Pancreas (tissue), 10 donors: Measurements from ENCODE around the gene LNX1. TPM values are rescaled to one million over a fixed set of nuclear protein-coding genes. Genes with fewer than 3 reads are reported as not detected.

Source experiments
- ATAC-seq, 4 donors: fragments of 200-7000 bp; cut with Tn5 transposase; one replicate each; pipeline versions ENCODE4 v1.8.0 to v1.9.1; 2020; ENCODE audit warnings: mild to moderate bottlenecking in 4 of 4, moderate library complexity in 4 of 4
- DNase-seq, 6 donors: peaks; one replicate each; pipeline ENCODE4 v3.0.0-alpha.2; 2020
- FAIRE-seq: peaks from 2 replicates; lab custom pipeline; 2012; peaks lifted over from hg19 to GRCh38; lab: Jason Lieb, UNC
- H3K27ac ChIP-seq, 4 donors: fragments of 200-600 bp; sonication (generic); 1 replicate in 3 of 4; 2 replicates in 1 of 4; pipeline versions ENCODE4 v1.5.0 to v1.8.0; 2020
- H3K27me3 ChIP-seq, 4 donors: fragments of 200-600 bp; one replicate each; pipeline ENCODE4 v1.8.0; 2021
- H3K36me3 ChIP-seq, 3 donors: fragments of 200-600 bp; sonication (generic) in 1 of 3; one replicate each; pipeline versions ENCODE4 v1.5.0 to v1.8.0; 2020 to 2021
- H3K4me1 ChIP-seq, 3 donors: fragments of 200-600 bp; one replicate each; pipeline ENCODE4 v1.8.0; 2021
- H3K4me3 ChIP-seq, 4 donors: fragments of 200-600 bp; sonication (generic) in 2 of 4; one replicate each; pipeline versions ENCODE4 v1.5.0 to v1.8.0; 2020 to 2021
- H3K9me3 ChIP-seq, 4 donors: fragments of 200-600 bp; one replicate each; pipeline ENCODE4 v1.8.0; 2021
- WGBS, 2 donors: extraction: QIAGEN DNeasy Blood & Tissue Kit; methylation state at CpG; one replicate each; pipeline ENCODE4 v1.1.7; 2013; 5-methylcytosine and 5-hydroxymethylcytosine counted together
- intact Hi-C, 3 donors: fragments of 100-400 bp; cut with DNase I; formaldehyde crosslinking; loops; one replicate each; pipeline versions ENCODE4 v1.11.1 to v1.14.2; 2022
- polyA plus RNA-seq, 2 donors: library from polyadenylated mRNA; stranded (reverse); fragments of 200-250 nt; gene quantifications; one replicate each; pipeline ENCODE4 v1.2.3, GENCODE V29; 2013
- total RNA-seq, 6 donors: library from RNA; stranded (reverse); fragmentation: NEBNext Ultra II Directional in 4 of 6; extraction: Animal tissue kit (Norgen Biotek cat#: 25700) in 4 of 6; gene quantifications; one replicate each; pipeline versions ENCODE4 v1.2.1 to v1.2.4, GENCODE V29; 2021 to 2023
- TF ChIP-seq, protein P1 (sequence below), 4 donors: fragments of 200-600 bp; sonication (generic) in 3 of 4; IDR thresholded peaks; one replicate each; pipeline versions ENCODE4 v1.5.0 to v1.8.0; 2021; ENCODE audit warnings: antibody characterized with exemption in 4 of 4
- donor health status: healthy with polysubstance abuse.
- donor health status: DM: no; HTN: no; CAD: no; lungs with moderate emphysema.
- donor health status: DM: no; HTN: no; CAD: no.
- donor health status: control.
- donor health status: control.
- donor health status: Bipolar disorder and iron deficiency.
- donor health status: DM: yes; HTN: yes; CAD: no.
- donor health status: DM: no; HTN: no; CAD: no.
- donor health status: DM: no; HTN: no; CAD: no.
- donor health status: DM: yes; HTN: yes; CAD: no.

The LNX1 gene
- total and polyA plus RNA-seq, 8 donors, result 6.1 to 18.6 (median 15.0) TPM

DNA sequence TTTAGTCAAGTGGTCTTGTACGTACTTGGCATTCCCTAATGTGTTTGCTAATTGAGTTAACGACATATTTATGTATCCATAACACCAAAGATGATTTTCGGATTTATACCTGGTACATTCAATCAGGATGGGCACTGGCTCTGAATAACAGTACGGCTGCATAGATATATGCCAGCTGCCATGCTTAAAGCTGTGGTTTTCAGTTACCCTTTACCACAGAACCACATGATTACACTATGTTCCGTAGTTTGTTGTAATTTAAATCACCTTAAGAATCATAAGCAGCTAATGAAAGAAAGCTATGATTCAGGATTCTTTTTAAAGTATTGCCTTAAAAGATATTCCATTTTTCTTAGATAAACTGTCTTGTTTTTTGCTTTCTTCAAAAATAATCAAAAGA, 160.2 kb downstream of the LNX1 start:
- TF ChIP-seq, protein P1, sequence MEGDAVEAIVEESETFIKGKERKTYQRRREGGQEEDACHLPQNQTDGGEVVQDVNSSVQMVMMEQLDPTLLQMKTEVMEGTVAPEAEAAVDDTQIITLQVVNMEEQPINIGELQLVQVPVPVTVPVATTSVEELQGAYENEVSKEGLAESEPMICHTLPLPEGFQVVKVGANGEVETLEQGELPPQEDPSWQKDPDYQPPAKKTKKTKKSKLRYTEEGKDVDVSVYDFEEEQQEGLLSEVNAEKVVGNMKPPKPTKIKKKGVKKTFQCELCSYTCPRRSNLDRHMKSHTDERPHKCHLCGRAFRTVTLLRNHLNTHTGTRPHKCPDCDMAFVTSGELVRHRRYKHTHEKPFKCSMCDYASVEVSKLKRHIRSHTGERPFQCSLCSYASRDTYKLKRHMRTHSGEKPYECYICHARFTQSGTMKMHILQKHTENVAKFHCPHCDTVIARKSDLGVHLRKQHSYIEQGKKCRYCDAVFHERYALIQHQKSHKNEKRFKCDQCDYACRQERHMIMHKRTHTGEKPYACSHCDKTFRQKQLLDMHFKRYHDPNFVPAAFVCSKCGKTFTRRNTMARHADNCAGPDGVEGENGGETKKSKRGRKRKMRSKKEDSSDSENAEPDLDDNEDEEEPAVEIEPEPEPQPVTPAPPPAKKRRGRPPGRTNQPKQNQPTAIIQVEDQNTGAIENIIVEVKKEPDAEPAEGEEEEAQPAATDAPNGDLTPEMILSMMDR (IDR thresholded peaks at IDR 0.05), result no peak
- H3K4me3 ChIP-seq, result no peak overlapping the region
- no peaks in the 10 kb centered on the region for H3K27me3 ChIP-seq
- no peak for FAIRE-seq
- ATAC-seq, result no peak
- intact Hi-C loops, result no loop called here
- WGBS, 2 donors, result 91 to 93% methylated on average over 5 of the region's 5 CpGs
- no peaks in the 10 kb centered on the region for H3K9me3 ChIP-seq
- no peak for DNase-seq
- H3K27ac ChIP-seq, result no peak overlapping the region
- H3K36me3 ChIP-seq, result peaks cover 0 to 15% (median 0%) of the 10 kb centered on the region in 3 donors
- H3K4me1 ChIP-seq, result peaks cover 0 to 13% (median 0%) of the 10 kb centered on the region in 3 donors

DNA sequence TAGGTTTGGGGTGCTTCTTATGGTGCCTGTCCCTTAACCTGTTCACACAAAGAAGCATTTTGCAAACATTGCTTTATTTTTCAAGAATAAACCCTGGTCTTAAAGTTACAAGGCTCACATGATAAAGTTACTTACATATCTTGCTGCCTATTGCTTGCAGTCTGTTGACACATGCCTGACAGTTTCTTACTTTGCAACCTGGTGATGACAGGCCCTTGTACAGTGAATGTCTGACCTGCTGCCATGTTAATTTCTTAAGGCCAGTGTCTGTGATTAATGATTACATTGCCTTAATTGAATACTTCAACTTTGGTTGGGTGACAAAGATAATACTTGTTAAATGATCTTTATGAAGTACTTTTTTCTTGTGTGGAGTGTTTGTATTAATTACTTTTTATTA, 163.9 kb downstream of the LNX1 start:
- no peak for ATAC-seq
- no peaks in the 10 kb centered on the region for H3K27me3 ChIP-seq
- H3K4me3 ChIP-seq, result no peak overlapping the region
- no peak for FAIRE-seq
- no peak overlapping the region for H3K27ac ChIP-seq
- intact Hi-C loops, result no loop called here
- H3K9me3 ChIP-seq, result no peaks in the 10 kb centered on the region
- no peak for DNase-seq
- TF ChIP-seq, protein P1 (IDR thresholded peaks at IDR 0.05), result no peak
- peaks cover 0 to 15% (median 0%) of the 10 kb centered on the region in 3 donors for H3K36me3 ChIP-seq
- H3K4me1 ChIP-seq, result peaks cover 0 to 24% (median 0%) of the 10 kb centered on the region in 3 donors

DNA sequence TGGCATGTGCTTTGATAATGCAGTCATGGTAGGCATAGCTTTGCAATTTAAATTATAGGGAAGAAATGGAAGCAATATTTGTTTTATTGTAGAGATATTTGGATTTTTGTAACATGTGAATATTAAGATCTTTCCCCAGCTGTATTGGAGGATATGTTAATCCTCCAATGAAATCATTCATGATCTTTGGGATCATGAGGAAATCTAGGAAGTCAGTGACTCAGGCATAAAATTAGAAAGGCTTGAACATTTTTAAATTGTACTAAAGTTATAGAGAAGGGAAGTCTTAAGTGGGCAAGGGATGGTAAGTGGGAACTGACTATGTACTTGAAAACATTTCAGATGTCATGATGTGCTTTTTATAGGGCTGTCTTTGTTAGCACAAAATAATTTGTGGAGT, 167.0 kb downstream of the LNX1 start:
- ATAC-seq, result no peak
- H3K27ac ChIP-seq, result no peak overlapping the region

DNA sequence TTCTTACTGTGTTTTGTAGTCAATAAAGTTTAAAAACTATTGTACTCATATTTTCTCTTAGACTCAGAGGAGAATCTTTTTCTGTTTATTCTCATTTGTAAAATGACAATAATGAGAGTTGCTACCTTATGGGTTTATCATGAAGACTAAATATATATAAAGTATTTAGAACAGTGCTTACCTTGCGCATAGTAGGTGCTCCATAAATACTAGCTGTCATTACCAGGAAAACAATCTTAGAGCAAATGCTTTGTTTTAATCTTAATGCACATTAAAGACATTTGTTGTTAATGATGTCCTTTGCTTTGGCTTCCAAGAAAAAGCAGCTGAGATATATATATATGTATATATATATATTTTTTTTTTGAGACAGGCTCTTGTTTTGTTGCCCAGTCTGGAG, 168.9 kb downstream of the LNX1 start:
- Histone ChIP-seq H3K4me3 (no peak overlapping the region), H3K9me3 (no peaks in the 10 kb centered on the region), H3K4me1 (peaks cover 0 to 19% (median 0%) of the 10 kb centered on the region in 3 donors), H3K36me3 (no peaks in the 10 kb centered on the region), H3K27ac (no peak overlapping the region), H3K27me3 (no peaks in the 10 kb centered on the region)
- TF ChIP-seq, protein P1 (IDR thresholded peaks at IDR 0.05), result no peak
- DNase-seq, result no peak
- 95 to 96% methylated on average over 1 of the region's 1 CpG for WGBS, 2 donors
- no peak for FAIRE-seq
- intact Hi-C loops, result no loop called here
- ATAC-seq, result no peak

More for the DNA sequence above, 167.0 kb downstream of the LNX1 start:
- TF ChIP-seq, protein P1 (IDR thresholded peaks at IDR 0.05), result no peak
- FAIRE-seq (no peak), DNase-seq (no peak)
- H3K27me3 ChIP-seq, result no peaks in the 10 kb centered on the region
- peaks cover 0 to 21% (median 0%) of the 10 kb centered on the region in 3 donors for H3K4me1 ChIP-seq
- no peak overlapping the region for H3K4me3 ChIP-seq
- intact Hi-C loops, result no loop called here
- H3K9me3 ChIP-seq, result no peaks in the 10 kb centered on the region
- peaks cover 0 to 14% (median 0%) of the 10 kb centered on the region in 3 donors for H3K36me3 ChIP-seq

DNA sequence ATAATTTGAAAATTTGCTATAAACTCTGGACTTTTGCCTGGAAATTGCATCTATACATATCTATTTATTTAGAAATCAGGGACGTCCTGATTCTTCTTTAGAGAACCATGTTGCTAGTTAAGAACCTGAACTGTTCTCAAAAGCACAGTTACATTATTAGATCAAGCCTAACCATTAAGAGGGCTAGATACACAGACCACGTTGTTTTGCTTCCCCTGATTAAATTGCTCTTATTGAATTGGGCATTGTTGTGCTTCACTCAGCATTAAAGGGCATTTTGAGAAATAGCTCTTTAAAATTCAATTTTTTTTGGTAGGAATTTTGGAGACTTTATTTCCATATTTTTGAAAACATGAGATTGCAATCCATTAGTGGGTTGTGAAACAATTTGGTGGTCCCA, 169.5 kb downstream of the LNX1 start:
- TF ChIP-seq, protein P1 (IDR thresholded peaks at IDR 0.05), result no peak
- peaks cover 0 to 13% (median 0%) of the 10 kb centered on the region in 3 donors for H3K4me1 ChIP-seq
- H3K9me3 ChIP-seq, result no peaks in the 10 kb centered on the region
- FAIRE-seq (no peak), ATAC-seq (no peak), DNase-seq (no peak)
- intact Hi-C loops, result no loop called here
- H3K4me3 ChIP-seq, result no peak overlapping the region
- no peaks in the 10 kb centered on the region for H3K27me3 ChIP-seq
- 91 to 92% methylated on average over 2 of the region's 2 CpGs for WGBS, 2 donors
- no peak overlapping the region for H3K27ac ChIP-seq
- no peaks in the 10 kb centered on the region for H3K36me3 ChIP-seq
